HEK293 (cell line): ENCODE measurements around the gene SLC3A2.

Experiments used
- BCL11B ChIP-seq: fragments of 450-650 bp; formaldehyde crosslinking; IDR thresholded peaks from 2 replicates; pipeline ENCODE4 v1.5.1; 2016; ENCODE audit warnings: low read depth, missing biosample characterization, missing genetic modification characterization
- HOXC10 ChIP-seq: sonication (generic); formaldehyde crosslinking; IDR thresholded peaks from 2 replicates; pipeline ENCODE4 v1.8.1; 2023; ENCODE audit warnings: mild to moderate bottlenecking, missing genetic modification reagents
- PRDM1 ChIP-seq: fragments of 450-650 bp; formaldehyde crosslinking; IDR thresholded peaks from 2 replicates; pipeline ENCODE4; 2016; ENCODE audit warnings: missing biosample characterization, missing genetic modification characterization
- SCRT2 ChIP-seq: fragments of 450-650 bp; formaldehyde crosslinking; IDR thresholded peaks from 2 replicates; pipeline ENCODE4 v1.5.1; 2016; ENCODE audit warnings: missing biosample characterization, missing genetic modification characterization
- TCF7L2 ChIP-seq: IDR thresholded peaks from 2 replicates; pipeline ENCODE4 v1.6.1; 2011; ENCODE audit warnings: low read depth, mild to moderate bottlenecking, inconsistent platforms, low read length, moderate library complexity, borderline replicate concordance
- ZBTB20 ChIP-seq: fragments of 450-650 bp; formaldehyde crosslinking; IDR thresholded peaks from 2 replicates; pipeline ENCODE4 v1.5.1; 2016; ENCODE audit warnings: missing biosample characterization, missing genetic modification characterization
- ZNF112 ChIP-seq: fragments of 450-650 bp; formaldehyde crosslinking; IDR thresholded peaks from 2 replicates; pipeline ENCODE4 v1.5.0; 2017; ENCODE audit warnings: missing biosample characterization, missing genetic modification characterization
- ZNF146 ChIP-seq: fragments of 450-650 bp; formaldehyde crosslinking; IDR thresholded peaks from 2 replicates; pipeline ENCODE4 v1.5.1; 2016; ENCODE audit warnings: missing biosample characterization, missing genetic modification characterization
- ZNF16 ChIP-seq: fragments of 450-650 bp; formaldehyde crosslinking; IDR thresholded peaks from 2 replicates; pipeline ENCODE4 v1.5.1; 2016; ENCODE audit warnings: low read depth, missing biosample characterization, missing genetic modification characterization
- ZNF202 ChIP-seq: fragments of 450-650 bp; formaldehyde crosslinking; IDR thresholded peaks from 2 replicates; pipeline ENCODE4 v1.5.1; 2016; ENCODE audit warnings: missing biosample characterization, missing genetic modification characterization, borderline replicate concordance
- ZNF274 ChIP-seq, 2 experiments: fragments of 200-500 bp in 1 of 2; fragments of 450-650 bp in 1 of 2; sonication (Bioruptor generic) in 1 of 2; formaldehyde crosslinking in 1 of 2; IDR thresholded peaks; 2 replicates each; pipeline versions ENCODE4 v1.5.1 to v1.6.1; 2014 to 2016; ENCODE audit warnings: borderline replicate concordance in 1 of 2, inconsistent platforms in 1 of 2, low read length in 1 of 2, missing biosample characterization in 1 of 2, missing genetic modification characterization in 1 of 2
- ZNF658 ChIP-seq: fragments of 450-650 bp; formaldehyde crosslinking; IDR thresholded peaks from 2 replicates; pipeline ENCODE4; 2016; ENCODE audit warnings: missing biosample characterization, missing genetic modification characterization
- ZNF677 ChIP-seq: fragments of 450-650 bp; IDR thresholded peaks from 2 replicates; pipeline ENCODE4 v1.5.0; 2018; ENCODE audit warnings: missing biosample characterization, mild to moderate bottlenecking, missing genetic modification characterization, moderate library complexity
- ZNF707 ChIP-seq: fragments of 450-650 bp; formaldehyde crosslinking; IDR thresholded peaks from 2 replicates; pipeline ENCODE4 v1.5.1; 2016; ENCODE audit warnings: missing biosample characterization, missing genetic modification characterization
- ZNF747 ChIP-seq: fragments of 450-650 bp; formaldehyde crosslinking; IDR thresholded peaks from 2 replicates; pipeline ENCODE4 v1.5.1; 2016; ENCODE audit warnings: missing biosample characterization, missing genetic modification characterization
- ZNF837 ChIP-seq: fragments of 450-650 bp; formaldehyde crosslinking; IDR thresholded peaks from 2 replicates; pipeline ENCODE4 v1.5.1; 2016; ENCODE audit warnings: missing biosample characterization, missing genetic modification characterization
- TF ChIP-seq, protein P1 (sequence below): fragments of 450-650 bp; formaldehyde crosslinking; IDR thresholded peaks from 2 replicates; pipeline ENCODE4 v1.5.1; 2016; ENCODE audit warnings: missing biosample characterization, missing genetic modification characterization
- TF ChIP-seq, protein P2 (sequence below): fragments of 450-650 bp; formaldehyde crosslinking; IDR thresholded peaks from 2 replicates; pipeline ENCODE4 v1.5.1; 2016; ENCODE audit warnings: missing biosample characterization, missing genetic modification characterization
- TF ChIP-seq, protein P3 (sequence below): fragments of 450-650 bp; formaldehyde crosslinking; IDR thresholded peaks from 2 replicates; pipeline ENCODE4 v1.5.1; 2017; ENCODE audit warnings: missing biosample characterization, missing genetic modification characterization
- TF ChIP-seq, protein P4 (sequence below): fragments of 450-650 bp; formaldehyde crosslinking; IDR thresholded peaks from 2 replicates; pipeline ENCODE4 v1.5.1; 2016; ENCODE audit warnings: missing biosample characterization, missing genetic modification characterization, low read depth
- TF ChIP-seq, protein P5 (sequence below): fragments of 450-650 bp; formaldehyde crosslinking; optimal IDR thresholded peaks from 2 replicates; pipeline ENCODE3; 2016; ENCODE audit warnings: missing biosample characterization, mild to moderate bottlenecking, missing genetic modification characterization
- TF ChIP-seq, protein P6 (sequence below): fragments of 450-650 bp; formaldehyde crosslinking; IDR thresholded peaks from 2 replicates; pipeline ENCODE4 v1.5.1; 2017; ENCODE audit warnings: missing biosample characterization, missing genetic modification characterization
- TF ChIP-seq, protein P7 (sequence below): sonication (generic); formaldehyde crosslinking; IDR thresholded peaks from 2 replicates; pipeline ENCODE4 v1.8.1; 2022; ENCODE audit warnings: mild to moderate bottlenecking, moderate library complexity, missing genetic modification reagents
- TF ChIP-seq, protein P8 (sequence below): fragments of 450-650 bp; formaldehyde crosslinking; IDR thresholded peaks from 2 replicates; pipeline ENCODE4 v1.5.1; 2016; ENCODE audit warnings: missing biosample characterization, missing genetic modification characterization

Gene SLC3A2

DNA sequence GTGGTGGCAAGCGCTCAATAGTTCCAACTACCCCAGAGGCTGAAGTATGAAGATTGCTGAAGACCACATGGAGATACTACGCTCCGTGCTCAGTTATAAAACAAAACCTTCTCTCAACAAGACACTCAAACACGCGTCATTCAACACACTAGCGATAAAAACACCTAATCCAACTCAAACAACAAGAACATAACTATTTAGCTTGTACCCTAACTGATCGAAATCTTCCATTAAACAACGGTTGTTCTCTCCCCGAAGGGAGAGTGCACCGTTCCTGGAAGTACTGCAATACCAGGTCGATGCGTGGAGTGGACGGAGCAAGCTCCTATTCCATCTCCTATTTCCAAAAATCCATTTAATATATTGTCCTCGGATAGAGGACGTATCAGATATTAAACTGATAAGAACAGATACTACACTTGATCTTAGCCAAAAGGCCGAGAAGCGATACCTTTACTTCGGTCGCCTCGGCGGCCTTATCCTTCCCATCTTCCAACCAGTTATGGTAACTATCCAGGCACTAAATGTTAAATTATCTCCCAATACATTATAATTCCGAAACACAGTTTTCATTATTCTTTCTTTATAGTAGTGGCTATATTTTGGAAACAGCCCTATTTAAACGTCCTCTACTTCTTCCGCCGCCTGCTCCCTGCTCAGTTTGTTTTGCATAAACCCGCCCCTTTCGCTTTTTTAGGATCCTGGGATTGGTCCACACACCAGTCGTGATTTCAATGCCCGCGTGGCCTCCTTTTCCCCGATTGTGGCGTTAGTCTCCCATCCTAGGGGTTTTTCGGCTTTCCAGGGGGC lies 39.1 kb upstream of the SLC3A2 start (continued):
- TF ChIP-seq ZNF274 (IDR thresholded peaks at IDR 0.05; ENCODE audit: low read length), result no peak
- no peak for TF ChIP-seq ZNF274 (tag by site-specific recombination; IDR thresholded peaks at IDR 0.05; ENCODE audit: borderline replicate concordance)
- TF ChIP-seq, protein P1, sequence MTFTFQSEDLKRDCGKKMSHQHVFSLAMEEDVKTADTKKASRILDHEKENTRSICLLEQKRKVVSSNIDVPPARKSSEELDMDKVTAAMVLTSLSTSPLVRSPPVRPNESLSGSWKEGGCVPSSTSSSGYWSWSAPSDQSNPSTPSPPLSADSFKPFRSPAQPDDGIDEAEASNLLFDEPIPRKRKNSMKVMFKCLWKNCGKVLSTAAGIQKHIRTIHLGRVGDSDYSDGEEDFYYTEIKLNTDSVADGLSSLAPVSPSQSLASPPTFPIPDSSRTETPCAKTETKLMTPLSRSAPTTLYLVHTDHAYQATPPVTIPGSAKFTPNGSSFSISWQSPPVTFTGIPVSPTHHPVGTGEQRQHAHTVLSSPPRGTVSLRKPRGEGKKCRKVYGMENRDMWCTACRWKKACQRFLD, result no peak
- TF ChIP-seq ZBTB20, result peak; percentile 84
- TF ChIP-seq PRDM1, result peak; percentile 84
- TF ChIP-seq ZNF677, result no peak
- TF ChIP-seq, protein P2, sequence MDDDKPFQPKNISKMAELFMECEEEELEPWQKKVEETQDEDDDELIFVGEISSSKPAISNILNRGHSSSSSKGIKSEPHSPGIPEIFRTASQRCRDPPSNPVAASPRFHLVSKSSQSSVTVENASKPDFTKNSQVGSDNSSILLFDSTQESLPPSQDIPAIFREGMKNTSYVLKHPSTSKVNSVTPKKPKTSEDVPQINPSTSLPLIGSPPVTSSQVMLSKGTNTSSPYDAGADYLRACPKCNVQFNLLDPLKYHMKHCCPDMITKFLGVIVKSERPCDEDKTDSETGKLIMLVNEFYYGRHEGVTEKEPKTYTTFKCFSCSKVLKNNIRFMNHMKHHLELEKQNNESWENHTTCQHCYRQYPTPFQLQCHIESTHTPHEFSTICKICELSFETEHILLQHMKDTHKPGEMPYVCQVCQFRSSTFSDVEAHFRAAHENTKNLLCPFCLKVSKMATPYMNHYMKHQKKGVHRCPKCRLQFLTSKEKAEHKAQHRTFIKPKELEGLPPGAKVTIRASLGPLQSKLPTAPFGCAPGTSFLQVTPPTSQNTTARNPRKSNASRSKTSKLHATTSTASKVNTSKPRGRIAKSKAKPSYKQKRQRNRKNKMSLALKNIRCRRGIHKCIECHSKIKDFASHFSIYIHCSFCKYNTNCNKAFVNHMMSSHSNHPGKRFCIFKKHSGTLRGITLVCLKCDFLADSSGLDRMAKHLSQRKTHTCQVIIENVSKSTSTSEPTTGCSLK, result no peak
- TF ChIP-seq, protein P3, sequence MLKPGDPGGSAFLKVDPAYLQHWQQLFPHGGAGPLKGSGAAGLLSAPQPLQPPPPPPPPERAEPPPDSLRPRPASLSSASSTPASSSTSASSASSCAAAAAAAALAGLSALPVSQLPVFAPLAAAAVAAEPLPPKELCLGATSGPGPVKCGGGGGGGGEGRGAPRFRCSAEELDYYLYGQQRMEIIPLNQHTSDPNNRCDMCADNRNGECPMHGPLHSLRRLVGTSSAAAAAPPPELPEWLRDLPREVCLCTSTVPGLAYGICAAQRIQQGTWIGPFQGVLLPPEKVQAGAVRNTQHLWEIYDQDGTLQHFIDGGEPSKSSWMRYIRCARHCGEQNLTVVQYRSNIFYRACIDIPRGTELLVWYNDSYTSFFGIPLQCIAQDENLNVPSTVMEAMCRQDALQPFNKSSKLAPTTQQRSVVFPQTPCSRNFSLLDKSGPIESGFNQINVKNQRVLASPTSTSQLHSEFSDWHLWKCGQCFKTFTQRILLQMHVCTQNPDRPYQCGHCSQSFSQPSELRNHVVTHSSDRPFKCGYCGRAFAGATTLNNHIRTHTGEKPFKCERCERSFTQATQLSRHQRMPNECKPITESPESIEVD (tag by site-specific recombination), result peak; percentile 93
- no peak for TF ChIP-seq ZNF202 (tag by site-specific recombination)
- TF ChIP-seq, protein P4, sequence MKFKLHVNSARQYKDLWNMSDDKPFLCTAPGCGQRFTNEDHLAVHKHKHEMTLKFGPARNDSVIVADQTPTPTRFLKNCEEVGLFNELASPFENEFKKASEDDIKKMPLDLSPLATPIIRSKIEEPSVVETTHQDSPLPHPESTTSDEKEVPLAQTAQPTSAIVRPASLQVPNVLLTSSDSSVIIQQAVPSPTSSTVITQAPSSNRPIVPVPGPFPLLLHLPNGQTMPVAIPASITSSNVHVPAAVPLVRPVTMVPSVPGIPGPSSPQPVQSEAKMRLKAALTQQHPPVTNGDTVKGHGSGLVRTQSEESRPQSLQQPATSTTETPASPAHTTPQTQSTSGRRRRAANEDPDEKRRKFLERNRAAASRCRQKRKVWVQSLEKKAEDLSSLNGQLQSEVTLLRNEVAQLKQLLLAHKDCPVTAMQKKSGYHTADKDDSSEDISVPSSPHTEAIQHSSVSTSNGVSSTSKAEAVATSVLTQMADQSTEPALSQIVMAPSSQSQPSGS (tag by site-specific recombination), result peak; percentile 81
- TF ChIP-seq ZNF16 (tag by site-specific recombination), result peak; percentile 69
- TF ChIP-seq BCL11B (tag by site-specific recombination), result peak; percentile 94
- TF ChIP-seq SCRT2 (tag by site-specific recombination), result peak; percentile 70
- TF ChIP-seq, protein P5, sequence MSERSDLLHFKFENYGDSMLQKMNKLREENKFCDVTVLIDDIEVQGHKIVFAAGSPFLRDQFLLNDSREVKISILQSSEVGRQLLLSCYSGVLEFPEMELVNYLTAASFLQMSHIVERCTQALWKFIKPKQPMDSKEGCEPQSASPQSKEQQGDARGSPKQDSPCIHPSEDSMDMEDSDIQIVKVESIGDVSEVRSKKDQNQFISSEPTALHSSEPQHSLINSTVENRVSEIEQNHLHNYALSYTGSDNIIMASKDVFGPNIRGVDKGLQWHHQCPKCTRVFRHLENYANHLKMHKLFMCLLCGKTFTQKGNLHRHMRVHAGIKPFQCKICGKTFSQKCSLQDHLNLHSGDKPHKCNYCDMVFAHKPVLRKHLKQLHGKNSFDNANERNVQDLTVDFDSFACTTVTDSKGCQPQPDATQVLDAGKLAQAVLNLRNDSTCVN (tag by site-specific recombination), result peak; percentile 19
- peak; percentile 95 for TF ChIP-seq ZNF146 (tag by site-specific recombination)
- TF ChIP-seq, protein P6, sequence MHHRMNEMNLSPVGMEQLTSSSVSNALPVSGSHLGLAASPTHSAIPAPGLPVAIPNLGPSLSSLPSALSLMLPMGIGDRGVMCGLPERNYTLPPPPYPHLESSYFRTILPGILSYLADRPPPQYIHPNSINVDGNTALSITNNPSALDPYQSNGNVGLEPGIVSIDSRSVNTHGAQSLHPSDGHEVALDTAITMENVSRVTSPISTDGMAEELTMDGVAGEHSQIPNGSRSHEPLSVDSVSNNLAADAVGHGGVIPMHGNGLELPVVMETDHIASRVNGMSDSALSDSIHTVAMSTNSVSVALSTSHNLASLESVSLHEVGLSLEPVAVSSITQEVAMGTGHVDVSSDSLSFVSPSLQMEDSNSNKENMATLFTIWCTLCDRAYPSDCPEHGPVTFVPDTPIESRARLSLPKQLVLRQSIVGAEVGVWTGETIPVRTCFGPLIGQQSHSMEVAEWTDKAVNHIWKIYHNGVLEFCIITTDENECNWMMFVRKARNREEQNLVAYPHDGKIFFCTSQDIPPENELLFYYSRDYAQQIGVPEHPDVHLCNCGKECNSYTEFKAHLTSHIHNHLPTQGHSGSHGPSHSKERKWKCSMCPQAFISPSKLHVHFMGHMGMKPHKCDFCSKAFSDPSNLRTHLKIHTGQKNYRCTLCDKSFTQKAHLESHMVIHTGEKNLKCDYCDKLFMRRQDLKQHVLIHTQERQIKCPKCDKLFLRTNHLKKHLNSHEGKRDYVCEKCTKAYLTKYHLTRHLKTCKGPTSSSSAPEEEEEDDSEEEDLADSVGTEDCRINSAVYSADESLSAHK (tag by site-specific recombination), result peak; percentile 84
- TF ChIP-seq ZNF707 (tag by site-specific recombination), result no peak
- no peak for TF ChIP-seq ZNF747 (tag by site-specific recombination)
- TF ChIP-seq TCF7L2, result peak; percentile 54; the same call in 1 of the 2 replicates
- TF ChIP-seq, protein P7, sequence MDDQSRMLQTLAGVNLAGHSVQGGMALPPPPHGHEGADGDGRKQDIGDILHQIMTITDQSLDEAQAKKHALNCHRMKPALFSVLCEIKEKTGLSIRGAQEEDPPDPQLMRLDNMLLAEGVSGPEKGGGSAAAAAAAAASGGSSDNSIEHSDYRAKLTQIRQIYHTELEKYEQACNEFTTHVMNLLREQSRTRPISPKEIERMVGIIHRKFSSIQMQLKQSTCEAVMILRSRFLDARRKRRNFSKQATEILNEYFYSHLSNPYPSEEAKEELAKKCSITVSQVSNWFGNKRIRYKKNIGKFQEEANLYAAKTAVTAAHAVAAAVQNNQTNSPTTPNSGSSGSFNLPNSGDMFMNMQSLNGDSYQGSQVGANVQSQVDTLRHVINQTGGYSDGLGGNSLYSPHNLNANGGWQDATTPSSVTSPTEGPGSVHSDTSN (CRISPR knock-in tag), result no peak
- no peak for TF ChIP-seq HOXC10 (CRISPR knock-in tag)
- TF ChIP-seq ZNF837, result peak; percentile 94
- no peak for TF ChIP-seq ZNF112
- TF ChIP-seq ZNF658 (tag by site-specific recombination), result no peak
- TF ChIP-seq, protein P8, sequence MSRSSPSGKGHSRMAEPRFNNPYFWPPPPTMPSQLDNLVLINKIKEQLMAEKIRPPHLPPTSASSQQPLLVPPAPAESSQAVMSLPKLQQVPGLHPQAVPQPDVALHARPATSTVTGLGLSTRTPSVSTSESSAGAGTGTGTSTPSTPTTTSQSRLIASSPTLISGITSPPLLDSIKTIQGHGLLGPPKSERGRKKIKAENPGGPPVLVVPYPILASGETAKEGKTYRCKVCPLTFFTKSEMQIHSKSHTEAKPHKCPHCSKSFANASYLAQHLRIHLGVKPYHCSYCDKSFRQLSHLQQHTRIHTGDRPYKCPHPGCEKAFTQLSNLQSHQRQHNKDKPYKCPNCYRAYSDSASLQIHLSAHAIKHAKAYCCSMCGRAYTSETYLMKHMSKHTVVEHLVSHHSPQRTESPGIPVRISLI (tag by site-specific recombination), result 0 out of 2 replicates have a peak, but pooled peaks have one; percentile 37
